ENCODE data around the gene MIP. TPM values are rescaled to one million over a fixed set of nuclear protein-coding genes. Genes with fewer than 3 reads are reported as not detected.
"Not testable (repeated sequence)": the region's sequence is repeated elsewhere in the genome, so short reads cannot be mapped to it uniquely, and the experiment has no call there.

The MIP gene
- total RNA-seq, 1 donor from 2014 or later, result not detected

- DNase-seq (ENCODE audit: low read depth), result no peak
- no peak overlapping the region for H3K4me3 ChIP-seq (ENCODE audit: low read depth, low read length)
- H3K27me3 ChIP-seq (ENCODE audit: control insufficient read depth, insufficient read depth, low read length), result no peaks in the 10 kb centered on the region
- H3K36me3 ChIP-seq (ENCODE audit: control insufficient read depth, insufficient read depth, low read length), result no peaks in the 10 kb centered on the region
- TF ChIP-seq CTCF (IDR thresholded peaks at IDR 0.05; ENCODE audit: insufficient read depth, low read length, poor library complexity, severe bottlenecking), result no peak
These were observed 40.1 kb downstream of the MIP start for GRCh38 chr12:56414401-56414800.

GRCh38 chr12:56413392-56413791, 41.1 kb downstream of the MIP start:
- no peak for DNase-seq (ENCODE audit: low read depth)
- no peak overlapping the region for H3K4me3 ChIP-seq (ENCODE audit: low read depth, low read length)
- TF ChIP-seq CTCF (IDR thresholded peaks at IDR 0.05; ENCODE audit: insufficient read depth, low read length, poor library complexity, severe bottlenecking), result no peak
- H3K27me3 ChIP-seq (ENCODE audit: control insufficient read depth, insufficient read depth, low read length), result no peaks in the 10 kb centered on the region
- no peaks in the 10 kb centered on the region for H3K36me3 ChIP-seq (ENCODE audit: control insufficient read depth, insufficient read depth, low read length)

- no peaks in the 10 kb centered on the region for H3K36me3 ChIP-seq (ENCODE audit: control insufficient read depth, insufficient read depth, low read length)
- TF ChIP-seq CTCF (IDR thresholded peaks at IDR 0.05; ENCODE audit: insufficient read depth, low read length, poor library complexity, severe bottlenecking), result no peak
- no peak overlapping the region for H3K4me3 ChIP-seq (ENCODE audit: low read depth, low read length)
- DNase-seq (ENCODE audit: low read depth), result no peak
- H3K27me3 ChIP-seq (ENCODE audit: control insufficient read depth, insufficient read depth, low read length), result no peaks in the 10 kb centered on the region
These were observed 42.4 kb downstream of the MIP start for GRCh38 chr12:56411781-56412639.

- Histone ChIP-seq H3K36me3 (ENCODE audit: control insufficient read depth, insufficient read depth, low read length) (no peaks in the 10 kb centered on the region), H3K27me3 (ENCODE audit: control insufficient read depth, insufficient read depth, low read length) (no peaks in the 10 kb centered on the region), H3K4me3 (ENCODE audit: low read depth, low read length) (no peak overlapping the region)
- no peak for TF ChIP-seq CTCF (IDR thresholded peaks at IDR 0.05; ENCODE audit: insufficient read depth, low read length, poor library complexity, severe bottlenecking)
- DNase-seq (ENCODE audit: low read depth), result no peak
These were observed 43.7 kb downstream of the MIP start for GRCh38 chr12:56410768-56411167.

GRCh38 chr12:56408799-56409417, 45.5 kb downstream of the MIP start:
- no peak for DNase-seq (ENCODE audit: low read depth)
- Histone ChIP-seq H3K36me3 (ENCODE audit: control insufficient read depth, insufficient read depth, low read length) (no peaks in the 10 kb centered on the region), H3K27me3 (ENCODE audit: control insufficient read depth, insufficient read depth, low read length) (no peaks in the 10 kb centered on the region), H3K4me3 (ENCODE audit: low read depth, low read length) (no peak overlapping the region)
- TF ChIP-seq CTCF (IDR thresholded peaks at IDR 0.05; ENCODE audit: insufficient read depth, low read length, poor library complexity, severe bottlenecking), result no peak

- DNase-seq (ENCODE audit: low read depth); H3K4me3 ChIP-seq (ENCODE audit: low read depth, low read length); H3K36me3 ChIP-seq (ENCODE audit: control insufficient read depth, insufficient read depth, low read length); H3K27me3 ChIP-seq (ENCODE audit: control insufficient read depth, insufficient read depth, low read length): not testable (repeated sequence)
These were observed 50.2 kb downstream of the MIP start for GRCh38 chr12:56404227-56404626.

GRCh38 chr12:56401612-56402011, 52.8 kb downstream of the MIP start:
- not testable (repeated sequence) for H3K36me3 ChIP-seq (ENCODE audit: control insufficient read depth, insufficient read depth, low read length); H3K27me3 ChIP-seq (ENCODE audit: control insufficient read depth, insufficient read depth, low read length); H3K4me3 ChIP-seq (ENCODE audit: low read depth, low read length); DNase-seq (ENCODE audit: low read depth)

- not testable (repeated sequence) for H3K4me3 ChIP-seq (ENCODE audit: low read depth, low read length); H3K36me3 ChIP-seq (ENCODE audit: control insufficient read depth, insufficient read depth, low read length); DNase-seq (ENCODE audit: low read depth); H3K27me3 ChIP-seq (ENCODE audit: control insufficient read depth, insufficient read depth, low read length)
These were observed 53.3 kb downstream of the MIP start for GRCh38 chr12:56401125-56401524.
